Activated CD4-positive, alpha-beta T cell treated with anti-CD3 and anti-CD28 coated beads for 48 hours (primary cell): ENCODE results near the gene ZFYVE1.

Source experiments
- DNase-seq: peaks from one replicate; pipeline ENCODE4 v3.0.0-alpha.2; 2020

Gene ZFYVE1

GRCh38 chr14:72952171-72952570 lies 74.7 kb downstream of the ZFYVE1 start:
- DNase-seq = no peak

GRCh38 chr14:72948481-72949138 lies 78.3 kb downstream of the ZFYVE1 start:
- peak; percentile 77 for DNase-seq

- DNase-seq = no peak
Measured at GRCh38 chr14:72947366-72948160, 79.3 kb downstream of the ZFYVE1 start.

- no peak for DNase-seq
Measured at GRCh38 chr14:72946491-72946890, 80.4 kb downstream of the ZFYVE1 start.

GRCh38 chr14:72945356-72946027 lies 81.4 kb downstream of the ZFYVE1 start:
- DNase-seq = no peak

GRCh38 chr14:72943876-72944430 lies 83.0 kb downstream of the ZFYVE1 start:
- no peak for DNase-seq

- DNase-seq = no peak
Measured at GRCh38 chr14:72942934-72943333, 84.0 kb downstream of the ZFYVE1 start.

- no peak for DNase-seq
Measured at GRCh38 chr14:72941286-72941985, 85.5 kb downstream of the ZFYVE1 start.

GRCh38 chr14:72939630-72940029 lies 87.3 kb downstream of the ZFYVE1 start:
- DNase-seq = no peak

- DNase-seq = no peak
Measured at GRCh38 chr14:72932893-72933292, 94.0 kb downstream of the ZFYVE1 start.

- DNase-seq = no peak
Measured at GRCh38 chr14:72929316-72930080, 97.4 kb downstream of the ZFYVE1 start.

GRCh38 chr14:72928872-72929271 lies 98.0 kb downstream of the ZFYVE1 start:
- DNase-seq = no peak

GRCh38 chr14:72926292-72927028 lies 100.4 kb downstream of the ZFYVE1 start, which contains the start of gene DCAF4:
TSS of gene DCAF4 (plus strand) at chr14:72926464. CDS start at chr14:72937979, 11,515 bp downstream.
- peak; percentile 96 for DNase-seq

- DNase-seq = no peak
Measured at GRCh38 chr14:72925815-72926291, 101.1 kb downstream of the ZFYVE1 start.

- no peak for DNase-seq
Measured at GRCh38 chr14:72925171-72925759, 101.6 kb downstream of the ZFYVE1 start.

- no peak for DNase-seq
Measured at GRCh38 chr14:72924337-72924736, 102.6 kb downstream of the ZFYVE1 start.

- DNase-seq = no peak
Measured at GRCh38 chr14:72921396-72921795, 105.5 kb downstream of the ZFYVE1 start.

GRCh38 chr14:72920008-72920407 lies 106.9 kb downstream of the ZFYVE1 start:
- no peak for DNase-seq
